Trophoblast cell (in vitro differentiated cells and primary cell): ENCODE data around the gene PSTK.

Experiments
- DNase-seq, 2 donors: peaks; one replicate each; pipeline ENCODE4 v3.0.0-alpha.2; 2016
- H2AFZ ChIP-seq: 2 replicates; pipeline ENCODE4 v1.6.1; 2013; ENCODE audit warnings: low read length, moderate library complexity, mild to moderate bottlenecking; ENCODE audit not compliant: insufficient read depth, poor library complexity
- H2AK5ac ChIP-seq: 2 replicates; pipeline ENCODE4 v1.6.1; 2013; ENCODE audit warnings: mild to moderate bottlenecking, low read length
- H2BK120ac ChIP-seq: 2 replicates; pipeline ENCODE4 v1.6.1; 2013; ENCODE audit warnings: low read length, mild to moderate bottlenecking, moderate library complexity; ENCODE audit not compliant: insufficient read depth, poor library complexity
- H2BK12ac ChIP-seq: 2 replicates; pipeline ENCODE4 v1.6.1; 2013; ENCODE audit warnings: mild to moderate bottlenecking, low read length, moderate library complexity
- H2BK5ac ChIP-seq: 2 replicates; pipeline ENCODE4 v1.6.1; 2013; ENCODE audit warnings: low read length, low read depth, moderate library complexity, mild to moderate bottlenecking; ENCODE audit not compliant: poor library complexity
- H3K14ac ChIP-seq: 2 replicates; pipeline ENCODE4 v1.6.1; 2013; ENCODE audit warnings: mild to moderate bottlenecking, low read length
- H3K18ac ChIP-seq: 2 replicates; pipeline ENCODE4 v1.6.1; 2013; ENCODE audit warnings: mild to moderate bottlenecking, low read length
- H3K23ac ChIP-seq: 2 replicates; pipeline ENCODE4 v1.6.1; 2013; ENCODE audit warnings: low read length
- H3K27ac ChIP-seq: 2 replicates; pipeline ENCODE4 v1.5.1; 2013; ENCODE audit warnings: low read depth, mild to moderate bottlenecking, inconsistent platforms, low read length, moderate library complexity
- H3K27me3 ChIP-seq: 2 replicates; pipeline ENCODE4 v1.6.1; 2013; ENCODE audit warnings: inconsistent platforms, mild to moderate bottlenecking, low read length, moderate library complexity; ENCODE audit not compliant: insufficient read depth
- H3K36me3 ChIP-seq, 2 experiments: 1 replicate in 1 of 2; 2 replicates in 1 of 2; pipeline ENCODE4 v1.6.1; 2013; ENCODE audit warnings: low read length in 2 of 2, mild to moderate bottlenecking in 2 of 2, moderate library complexity in 1 of 2; ENCODE audit not compliant: insufficient read depth in 2 of 2, control insufficient read depth in 1 of 2
- H3K4ac ChIP-seq: 2 replicates; pipeline ENCODE4 v1.6.1; 2013; ENCODE audit warnings: low read depth, mild to moderate bottlenecking, low read length, moderate library complexity
- H3K4me1 ChIP-seq, 2 experiments: 1 replicate in 1 of 2; 2 replicates in 1 of 2; pipeline ENCODE4 v1.6.1; 2013; ENCODE audit warnings: low read length in 2 of 2, mild to moderate bottlenecking in 2 of 2, moderate library complexity in 1 of 2; ENCODE audit not compliant: insufficient read depth in 2 of 2, control insufficient read depth in 1 of 2
- H3K4me2 ChIP-seq: 2 replicates; pipeline ENCODE4 v1.6.1; 2013; ENCODE audit warnings: inconsistent platforms, mild to moderate bottlenecking, low read length, moderate library complexity
- H3K4me3 ChIP-seq: 2 replicates; pipeline ENCODE4 v1.5.1; 2013; ENCODE audit warnings: mild to moderate bottlenecking, low read depth, low read length, inconsistent platforms
- H3K79me1 ChIP-seq: one replicate; pipeline ENCODE4 v1.6.1; 2013; ENCODE audit warnings: low read length
- H3K79me2 ChIP-seq: 2 replicates; pipeline ENCODE4 v1.6.1; 2013; ENCODE audit warnings: low read length, mild to moderate bottlenecking; ENCODE audit not compliant: control insufficient read depth, insufficient read depth, poor library complexity
- H3K9ac ChIP-seq: 2 replicates; pipeline ENCODE4 v1.6.1; 2013; ENCODE audit warnings: mild to moderate bottlenecking, low read length
- H3K9me3 ChIP-seq: 2 replicates; pipeline ENCODE4 v1.6.1; 2013; ENCODE audit warnings: low read depth, mild to moderate bottlenecking, control low read depth, inconsistent platforms, low read length; ENCODE audit not compliant: insufficient read depth
- H4K12ac ChIP-seq: 2 replicates; pipeline ENCODE4 v1.6.1; 2013; ENCODE audit warnings: low read depth, mild to moderate bottlenecking, low read length, moderate library complexity
- H4K8ac ChIP-seq: 2 replicates; pipeline ENCODE4 v1.6.1; 2013; ENCODE audit warnings: low read depth, mild to moderate bottlenecking, low read length, moderate library complexity
- H4K91ac ChIP-seq: one replicate; pipeline ENCODE4 v1.6.1; 2013; ENCODE audit warnings: low read depth, mild to moderate bottlenecking, low read length, moderate library complexity
- WGBS: extraction: QIAGEN DNeasy Blood & Tissue Kit; methylation state at CpG from one replicate; pipeline ENCODE4 v1.1.7; 2013; ENCODE audit warnings: missing lambda C conversion rate; ENCODE audit not compliant: insufficient read length, insufficient coverage; ENCODE audit errors: extremely low coverage; 5-methylcytosine and 5-hydroxymethylcytosine counted together

PSTK gene

GRCh38 chr10:122983898-122984297 lies 3.7 kb downstream of the PSTK start:
- Histone ChIP-seq H3K4me1 (peaks cover 4% of the 10 kb centered on the region in 2 experiments), H3K79me2 (peaks cover 2% of the 10 kb centered on the region), H3K36me3 (no peaks in the 10 kb centered on the region), H3K4me3 (no peak overlapping the region), H3K9me3 (no peaks in the 10 kb centered on the region), H2AFZ (no peak overlapping the region), H2BK5ac (no peak overlapping the region), H2BK12ac (no peak overlapping the region), H3K23ac (no peak overlapping the region), H3K79me1 (peaks cover 3% of the 10 kb centered on the region), H3K9ac (no peak overlapping the region), H3K14ac (no peak overlapping the region), H4K12ac (no peak overlapping the region), H3K4me2 (no peak overlapping the region), H3K27me3 (no peaks in the 10 kb centered on the region), H4K91ac (no peak overlapping the region), H3K27ac (no peak overlapping the region), H3K4ac (no peak overlapping the region), H4K8ac (no peak overlapping the region), H3K18ac (no peak overlapping the region), H2BK120ac (no peak overlapping the region), H2AK5ac (no peak overlapping the region)
- no CpG with 5 or more reads among the region's 6 CpGs for WGBS
- no peak for DNase-seq

GRCh38 chr10:122984708-122985107 lies 4.5 kb downstream of the PSTK start:
- H3K4ac ChIP-seq: no peak overlapping the region
- H3K14ac ChIP-seq: no peak overlapping the region
- H3K36me3 ChIP-seq: no peaks in the 10 kb centered on the region
- no peaks in the 10 kb centered on the region for H3K9me3 ChIP-seq
- H4K91ac ChIP-seq: no peak overlapping the region
- H2AK5ac ChIP-seq: no peak overlapping the region
- H4K8ac ChIP-seq: no peak overlapping the region
- H3K27ac ChIP-seq: no peak overlapping the region
- H3K4me3 ChIP-seq: no peak overlapping the region
- H3K79me2 ChIP-seq: peaks cover 2% of the 10 kb centered on the region
- H2BK12ac ChIP-seq: no peak overlapping the region
- no peak overlapping the region for H3K4me2 ChIP-seq
- H3K18ac ChIP-seq: no peak overlapping the region
- H3K79me1 ChIP-seq: peaks cover 3% of the 10 kb centered on the region
- H4K12ac ChIP-seq: no peak overlapping the region
- no peak overlapping the region for H3K9ac ChIP-seq
- H3K4me1 ChIP-seq: peaks cover 4% of the 10 kb centered on the region in 2 experiments
- no peak overlapping the region for H2AFZ ChIP-seq
- no peak overlapping the region for H3K23ac ChIP-seq
- no CpG with 5 or more reads among the region's 2 CpGs for WGBS
- DNase-seq: no peak
- no peak overlapping the region for H2BK120ac ChIP-seq
- H3K27me3 ChIP-seq: no peaks in the 10 kb centered on the region
- H2BK5ac ChIP-seq: no peak overlapping the region

- no peak overlapping the region for H2AK5ac ChIP-seq
- H3K27me3 ChIP-seq: no peaks in the 10 kb centered on the region
- H3K36me3 ChIP-seq: no peaks in the 10 kb centered on the region
- H2BK12ac ChIP-seq: no peak overlapping the region
- no peak overlapping the region for H4K12ac ChIP-seq
- H3K4ac ChIP-seq: no peak overlapping the region
- no peaks in the 10 kb centered on the region for H3K79me2 ChIP-seq
- H3K27ac ChIP-seq: no peak overlapping the region
- H3K9ac ChIP-seq: no peak overlapping the region
- no peaks in the 10 kb centered on the region for H3K4me1 ChIP-seq
- H3K14ac ChIP-seq: no peak overlapping the region
- no peak overlapping the region for H3K23ac ChIP-seq
- no peak overlapping the region for H2BK120ac ChIP-seq
- WGBS: no CpG with 5 or more reads among the region's 6 CpGs
- no peak for DNase-seq
- no peak overlapping the region for H4K8ac ChIP-seq
- H3K18ac ChIP-seq: no peak overlapping the region
- no peak overlapping the region for H3K4me2 ChIP-seq
- H3K4me3 ChIP-seq: no peak overlapping the region
- H2BK5ac ChIP-seq: no peak overlapping the region
- no peak overlapping the region for H4K91ac ChIP-seq
- H2AFZ ChIP-seq: no peak overlapping the region
- no peaks in the 10 kb centered on the region for H3K9me3 ChIP-seq
- no peaks in the 10 kb centered on the region for H3K79me1 ChIP-seq
Observed at GRCh38 chr10:122986335-122986734, 6.1 kb downstream of the PSTK start.

- Histone ChIP-seq H4K91ac (no peak overlapping the region), H2BK5ac (no peak overlapping the region), H3K9me3 (no peaks in the 10 kb centered on the region), H3K79me2 (no peaks in the 10 kb centered on the region), H3K79me1 (no peaks in the 10 kb centered on the region), H3K4ac (no peak overlapping the region), H4K8ac (no peak overlapping the region), H4K12ac (no peak overlapping the region), H3K4me2 (no peak overlapping the region), H3K9ac (no peak overlapping the region), H3K27me3 (no peaks in the 10 kb centered on the region), H2AFZ (no peak overlapping the region), H3K18ac (no peak overlapping the region), H2BK12ac (no peak overlapping the region), H2BK120ac (no peak overlapping the region), H2AK5ac (no peak overlapping the region), H3K23ac (no peak overlapping the region), H3K36me3 (no peaks in the 10 kb centered on the region), H3K14ac (no peak overlapping the region), H3K4me1 (no peaks in the 10 kb centered on the region), H3K4me3 (no peak overlapping the region), H3K27ac (no peak overlapping the region)
- no peak for DNase-seq
- WGBS: no CpG with 5 or more reads among the region's 2 CpGs
Observed at GRCh38 chr10:122988501-122988900, 8.3 kb downstream of the PSTK start.
